ENCODE measurements around the gene CLCN6.

The CLCN6 gene

DNA sequence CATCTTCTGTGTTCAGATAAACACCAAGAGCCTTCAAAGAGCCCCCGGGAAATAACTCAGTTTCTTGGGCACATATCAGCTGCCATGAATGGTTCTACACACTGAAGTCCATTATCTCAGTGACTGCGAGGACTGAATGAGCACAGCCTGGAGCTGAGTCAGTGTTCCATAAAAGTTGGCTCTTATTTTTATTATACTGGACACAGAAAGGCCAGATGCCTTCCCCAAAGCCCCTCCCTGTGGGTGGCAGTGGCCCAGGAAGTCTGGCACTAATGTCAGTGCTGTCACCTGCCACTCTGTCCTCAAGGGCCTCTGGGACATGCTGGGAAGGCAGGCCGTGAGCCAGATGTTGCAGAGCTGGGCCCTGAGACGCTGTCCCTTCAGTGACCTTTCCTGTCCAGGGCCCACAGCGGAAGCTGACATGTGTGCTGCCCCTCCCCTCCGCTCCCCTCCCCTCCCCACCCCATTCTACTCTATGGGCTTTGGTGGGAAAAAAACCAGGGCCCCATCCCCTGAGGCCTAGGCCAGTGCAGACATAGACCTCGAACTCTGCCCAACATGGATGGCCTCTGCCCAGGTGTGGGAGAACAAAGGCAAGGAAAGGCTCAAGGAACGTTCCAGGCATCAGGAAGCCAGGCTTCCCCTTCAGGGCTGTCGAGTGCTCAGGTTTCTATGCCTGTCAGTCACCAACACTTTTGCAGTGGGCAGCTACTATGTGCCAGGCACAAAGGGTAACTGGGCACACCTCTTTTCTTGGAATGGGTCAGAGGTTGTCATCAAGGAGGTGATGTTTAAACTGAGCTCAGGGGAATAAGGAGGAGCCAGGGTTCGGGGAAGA is 75.1 kb downstream of the CLCN6 start:
- no peak for DNase-seq

DNA sequence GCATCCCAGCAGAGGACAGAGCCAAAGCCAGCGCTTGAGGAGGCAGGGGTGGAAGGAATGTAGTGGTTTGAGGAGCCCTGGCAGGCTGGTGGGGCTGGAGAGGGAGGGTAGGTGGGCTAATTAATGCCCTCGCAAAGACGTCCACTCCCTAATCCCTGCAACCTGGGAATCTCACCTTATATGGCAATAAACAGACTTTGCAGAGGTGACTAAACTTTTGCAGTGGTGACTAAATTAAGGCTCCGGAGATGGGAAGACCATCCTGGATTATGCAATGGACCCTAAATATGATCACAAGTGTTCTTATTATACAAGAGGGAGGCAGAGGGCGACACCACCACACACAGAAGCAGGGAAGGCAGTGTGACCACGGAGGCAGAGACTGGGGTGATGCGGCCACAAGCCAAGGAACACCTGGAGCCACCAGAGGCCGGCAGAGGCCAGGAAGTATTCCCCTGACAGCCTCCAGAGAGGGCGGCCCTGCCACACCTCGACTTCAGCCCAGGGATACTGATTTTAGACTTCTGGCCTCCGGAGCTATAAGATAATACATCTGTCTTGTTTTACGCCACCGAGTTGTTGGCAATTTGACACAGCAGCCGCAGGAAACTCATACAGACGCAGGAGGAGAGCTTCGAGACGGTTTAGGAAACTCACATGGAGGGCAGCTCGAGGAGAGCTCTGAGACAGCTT is 75.9 kb downstream of the CLCN6 start:
- no peak for DNase-seq

DNA sequence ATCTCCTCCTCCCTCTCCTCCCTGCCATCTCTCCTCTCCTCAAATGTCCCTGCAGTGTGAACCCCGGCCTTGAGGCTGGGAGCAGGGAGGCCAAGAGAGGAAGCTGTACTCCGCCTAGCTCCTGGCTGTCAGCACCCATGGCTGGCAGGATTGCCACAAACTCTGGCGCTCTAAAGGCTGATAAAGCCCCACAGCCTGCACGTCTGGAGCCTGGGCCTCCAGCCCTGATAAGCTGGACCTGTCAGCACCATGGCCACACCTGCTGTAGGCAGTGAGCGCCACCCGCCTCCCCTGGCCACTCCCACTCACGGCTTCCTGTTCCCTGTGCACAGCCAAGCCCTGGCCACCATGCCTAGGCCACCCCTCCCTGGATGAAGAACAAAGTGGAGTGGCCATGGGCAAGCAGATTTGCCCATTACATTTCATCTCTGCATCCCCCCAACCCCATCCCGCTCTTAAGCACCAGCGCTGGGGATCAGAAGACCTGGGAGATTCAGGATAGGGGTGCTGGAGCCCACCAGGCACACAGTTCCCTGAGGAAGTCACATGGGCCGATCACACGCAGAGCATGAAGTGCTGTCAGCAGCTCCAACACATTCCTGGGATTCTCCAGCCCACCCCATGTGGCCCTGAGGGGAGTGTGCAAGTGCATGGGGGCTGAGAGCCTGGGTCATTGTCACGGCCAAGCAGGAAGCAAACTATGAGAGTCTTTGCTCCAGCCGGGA is 77.0 kb downstream of the CLCN6 start:
- DNase-seq, result no peak

DNA sequence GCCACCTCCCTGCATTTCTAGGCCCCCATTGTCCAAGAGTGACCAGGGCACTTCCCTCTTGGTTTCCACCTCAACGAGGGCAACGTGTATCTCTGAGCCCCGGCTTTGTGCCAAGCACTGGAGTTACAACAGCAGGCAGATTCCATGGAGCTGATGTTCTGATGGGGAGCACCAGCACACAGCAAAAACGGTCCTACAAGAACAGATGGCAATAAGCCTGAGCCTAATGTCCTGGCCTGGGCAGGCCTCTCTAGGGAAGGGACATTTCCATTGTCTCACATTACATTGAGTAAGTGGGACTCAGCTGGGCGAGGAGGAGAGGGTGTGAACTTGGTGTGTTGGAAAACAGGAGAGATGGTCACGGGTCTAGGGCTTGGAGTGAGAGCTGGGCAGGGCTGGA is 79.9 kb downstream of the CLCN6 start:
- no peak for DNase-seq

DNA sequence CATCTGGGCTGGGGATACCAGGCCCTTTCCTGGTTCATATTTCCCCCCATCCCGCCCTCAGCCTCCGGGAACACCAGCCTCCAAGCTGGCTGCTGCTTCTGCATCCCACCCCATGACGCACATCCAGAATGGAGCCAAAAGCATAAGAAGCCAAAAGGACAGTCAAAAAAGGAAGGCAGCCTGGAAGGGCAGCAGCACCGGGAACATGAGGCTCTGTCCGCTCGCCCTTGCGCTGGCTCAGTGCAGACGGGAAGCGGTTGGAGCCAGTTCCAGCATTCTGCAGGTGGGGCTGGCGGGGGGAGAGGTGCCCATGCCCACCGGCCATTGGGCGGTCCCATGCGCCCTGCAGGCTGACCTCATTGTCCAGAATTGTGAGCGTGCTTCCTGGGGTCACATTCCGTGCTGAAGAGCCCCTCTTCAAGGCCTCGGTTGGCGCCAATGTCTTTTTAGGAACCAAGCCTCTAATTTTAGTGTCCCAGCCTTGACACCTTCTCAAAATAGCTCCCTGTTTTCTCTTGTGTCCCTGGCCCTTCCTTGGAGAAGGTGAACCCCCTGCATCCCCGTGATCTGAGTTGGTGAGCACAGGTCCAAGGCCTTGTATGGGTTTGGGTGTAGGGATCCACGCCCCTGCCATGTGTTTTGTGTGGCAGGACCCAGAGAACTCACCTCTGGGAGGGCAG is 81.1 kb downstream of the CLCN6 start:
- DNase-seq, result no peak

DNA sequence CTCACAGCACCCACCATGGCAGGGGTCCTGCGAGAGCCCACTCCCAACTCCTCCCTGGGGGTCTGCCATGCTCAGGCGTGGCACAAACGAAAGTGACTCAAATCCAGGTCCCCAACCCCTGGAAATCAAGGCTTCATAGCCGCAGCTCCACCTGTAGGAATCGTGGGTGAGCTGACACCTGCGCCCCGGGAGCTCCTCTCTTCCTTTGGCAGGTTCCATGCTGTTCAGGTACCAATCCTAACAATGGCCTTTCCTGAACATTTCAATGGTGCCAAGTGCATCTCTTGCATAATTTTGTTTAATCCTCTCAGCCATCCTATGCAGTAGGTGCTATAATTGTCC is 81.6 kb downstream of the CLCN6 start:
- DNase-seq, result no peak

DNA sequence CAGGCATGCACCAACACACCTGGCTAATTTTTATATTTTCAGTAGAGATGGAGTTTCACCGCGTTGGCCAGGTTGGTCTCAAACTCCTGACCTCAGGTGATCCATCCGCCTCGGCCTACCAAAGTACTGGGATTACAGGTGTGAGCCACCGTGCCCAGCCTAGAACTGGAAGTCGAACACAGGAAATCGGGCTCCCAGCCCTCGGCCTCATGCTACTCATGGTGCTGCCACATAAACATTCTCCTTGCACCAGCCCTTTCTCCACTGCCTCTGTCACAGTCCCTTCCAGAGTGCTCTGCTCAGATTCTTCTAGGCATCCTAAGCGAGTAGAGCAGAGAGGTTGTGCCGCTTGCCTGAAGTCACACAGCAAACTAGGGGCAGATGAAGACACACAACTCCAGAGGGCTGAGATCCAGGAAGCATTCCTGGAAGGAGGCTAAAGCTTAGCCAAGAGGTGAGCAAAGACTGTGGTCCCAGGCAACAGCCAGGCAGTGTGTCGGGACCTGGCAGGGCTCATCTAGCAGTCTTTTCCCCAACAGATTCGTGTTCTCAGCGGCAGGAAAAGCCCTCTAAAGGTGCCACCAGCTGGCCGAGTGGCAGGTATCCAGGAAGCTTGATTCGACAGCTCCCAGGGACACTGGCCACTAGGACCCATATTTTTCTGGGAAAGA is 82.3 kb downstream of the CLCN6 start:
- no peak for DNase-seq

DNA sequence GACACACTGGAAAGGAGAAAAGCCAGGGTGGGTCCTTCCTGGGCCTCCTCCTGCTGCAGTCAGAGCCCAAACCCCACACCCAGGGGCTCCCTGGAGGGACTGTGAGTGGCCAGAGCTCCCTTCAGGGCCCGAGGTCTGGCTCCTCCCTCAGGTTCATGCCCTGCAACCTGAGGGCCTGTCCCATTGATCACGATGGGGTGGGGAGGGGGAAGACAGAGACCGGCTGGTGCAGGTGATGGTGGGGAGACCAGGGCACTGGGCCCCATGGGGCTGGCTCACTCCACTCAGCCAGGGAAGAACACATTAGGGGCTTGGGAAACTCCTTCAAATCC is 82.9 kb downstream of the CLCN6 start:
- DNase-seq, result no peak

DNA sequence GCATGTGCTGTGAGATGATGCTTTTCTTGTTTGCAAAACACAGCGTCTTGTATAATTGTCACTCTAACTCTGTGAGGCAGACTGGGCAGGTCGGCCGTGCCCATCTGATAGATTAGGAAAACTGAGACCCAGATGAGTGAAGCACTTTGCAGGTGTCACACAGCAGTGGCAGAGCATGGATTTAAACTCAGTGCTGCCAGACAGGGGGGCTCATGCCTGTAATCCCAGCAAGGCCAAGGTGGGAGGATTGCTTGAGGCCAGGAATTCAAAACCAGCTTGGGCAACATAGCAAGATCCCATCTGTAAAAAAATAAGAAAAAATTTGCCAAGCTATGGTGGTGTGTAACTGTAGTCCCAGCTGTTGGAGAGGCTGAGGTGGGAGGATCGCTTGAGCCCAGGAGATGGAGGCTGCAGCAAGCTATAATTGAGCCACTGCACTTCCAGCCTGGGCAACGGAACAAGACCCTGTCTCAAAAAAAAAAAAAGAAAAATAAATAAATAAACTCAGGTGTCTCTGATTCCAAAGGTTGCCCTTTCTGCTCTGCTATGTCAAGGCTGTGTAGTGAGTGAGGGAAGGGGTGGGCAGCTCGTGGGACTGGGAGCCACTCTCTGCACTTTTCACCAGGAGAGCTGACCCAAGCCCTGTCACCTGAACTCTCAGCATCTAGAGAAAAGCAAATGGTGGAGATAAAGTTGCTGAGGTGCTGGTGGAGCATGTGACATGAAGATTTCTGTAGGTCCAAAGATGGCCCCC is 85.6 kb downstream of the CLCN6 start:
- DNase-seq, result no peak
